Sigmoid colon (tissue), 4 donors: ENCODE measurements around the gene URGCP.

Experiments used
- EP300 ChIP-seq, 4 donors: sonication (generic); formaldehyde crosslinking; IDR thresholded peaks; one replicate each; pipeline ENCODE4 v1.6.1; 2017; ENCODE audit warnings: antibody characterized with exemption in 4 of 4
- TF ChIP-seq, protein P1 (sequence below), 4 experiments: fragments of 450-650 bp in 3 of 4; fragments of 200-600 bp in 1 of 4; IDR thresholded peaks; one replicate each; pipeline ENCODE4 v1.5.1; 2016 to 2019; ENCODE audit warnings: antibody characterized with exemption in 4 of 4, mild to moderate bottlenecking in 3 of 4, moderate library complexity in 2 of 4

DNA sequence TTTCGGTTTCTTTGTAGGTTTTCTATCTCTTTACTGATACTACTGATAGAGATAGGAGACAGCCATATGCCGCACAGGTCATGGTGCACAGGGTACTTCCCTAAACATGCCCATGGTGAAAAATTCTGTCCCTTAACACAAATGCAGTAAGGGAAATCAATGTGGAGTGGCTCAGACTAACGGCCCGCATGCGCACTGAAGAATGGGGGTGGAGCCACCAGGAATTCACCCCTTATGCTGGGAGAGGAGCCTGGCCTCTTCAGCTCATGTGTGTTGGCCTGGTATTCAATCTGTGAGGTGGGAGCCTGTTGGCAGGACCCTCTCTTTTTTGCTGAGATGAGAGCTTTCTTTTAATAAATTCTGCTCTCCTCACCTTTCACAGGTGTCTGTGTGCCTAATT is 8.4 kb upstream of the URGCP start:
- TF ChIP-seq, protein P1, sequence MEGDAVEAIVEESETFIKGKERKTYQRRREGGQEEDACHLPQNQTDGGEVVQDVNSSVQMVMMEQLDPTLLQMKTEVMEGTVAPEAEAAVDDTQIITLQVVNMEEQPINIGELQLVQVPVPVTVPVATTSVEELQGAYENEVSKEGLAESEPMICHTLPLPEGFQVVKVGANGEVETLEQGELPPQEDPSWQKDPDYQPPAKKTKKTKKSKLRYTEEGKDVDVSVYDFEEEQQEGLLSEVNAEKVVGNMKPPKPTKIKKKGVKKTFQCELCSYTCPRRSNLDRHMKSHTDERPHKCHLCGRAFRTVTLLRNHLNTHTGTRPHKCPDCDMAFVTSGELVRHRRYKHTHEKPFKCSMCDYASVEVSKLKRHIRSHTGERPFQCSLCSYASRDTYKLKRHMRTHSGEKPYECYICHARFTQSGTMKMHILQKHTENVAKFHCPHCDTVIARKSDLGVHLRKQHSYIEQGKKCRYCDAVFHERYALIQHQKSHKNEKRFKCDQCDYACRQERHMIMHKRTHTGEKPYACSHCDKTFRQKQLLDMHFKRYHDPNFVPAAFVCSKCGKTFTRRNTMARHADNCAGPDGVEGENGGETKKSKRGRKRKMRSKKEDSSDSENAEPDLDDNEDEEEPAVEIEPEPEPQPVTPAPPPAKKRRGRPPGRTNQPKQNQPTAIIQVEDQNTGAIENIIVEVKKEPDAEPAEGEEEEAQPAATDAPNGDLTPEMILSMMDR (IDR thresholded peaks at IDR 0.05) = no peak
- no peak for TF ChIP-seq EP300 (IDR thresholded peaks at IDR 0.05)
